SKM-1 treated with dmso at 0.1 percent for 144 hours (cell line): Measurements from ENCODE around the gene PRPF39.
"Not testable (repeated sequence)": the region's sequence is repeated elsewhere in the genome, so short reads cannot be mapped to it uniquely, and the experiment has no call there.

Experiments used
- DNase-seq: peaks from one replicate; lab custom pipeline; 2025; ENCODE audit not compliant: unreplicated experiment; lab: John Stamatoyannopoulos, UW

PRPF39 gene

DNA sequence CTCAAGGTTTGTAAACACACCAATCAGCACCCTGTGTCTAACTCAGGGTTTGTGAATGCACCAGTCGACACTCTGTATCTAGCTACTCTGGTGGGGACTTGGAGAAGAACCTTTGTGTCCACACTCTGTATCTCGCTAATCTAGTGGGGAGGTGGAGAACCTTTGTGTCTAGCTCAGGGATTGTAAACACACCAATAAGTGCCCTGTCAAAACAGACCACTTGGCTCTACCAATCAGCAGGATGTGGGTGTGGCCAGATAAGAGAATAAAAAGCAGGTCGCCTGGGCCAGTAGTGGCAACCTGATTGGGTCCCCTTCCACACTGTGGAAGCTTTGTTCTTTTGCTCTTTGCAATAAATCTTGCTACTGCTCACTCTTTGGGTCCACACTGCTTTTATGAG, 2.8 kb upstream of the PRPF39 start:
- DNase-seq, result not testable (repeated sequence)

DNA sequence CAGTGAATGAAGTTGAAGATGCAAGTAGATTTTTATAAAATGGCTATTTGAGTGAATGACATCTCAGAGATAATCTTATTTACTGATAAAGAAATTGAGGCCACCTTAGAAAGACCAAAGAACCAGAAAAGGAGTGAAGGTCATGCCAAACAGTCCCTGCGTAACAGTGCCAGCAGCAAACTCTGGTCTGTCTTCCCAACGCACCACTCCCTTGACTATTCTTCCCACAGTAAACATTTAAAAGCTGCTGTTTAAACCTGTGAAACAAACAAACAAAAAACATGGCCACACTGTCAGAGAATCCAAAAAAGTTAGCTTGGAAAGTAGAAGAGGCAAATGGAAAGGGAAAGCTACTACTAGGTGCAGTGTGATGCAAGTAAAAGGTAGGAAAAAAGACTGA, 1.5 kb upstream of the PRPF39 start:
- DNase-seq, result no peak

DNA sequence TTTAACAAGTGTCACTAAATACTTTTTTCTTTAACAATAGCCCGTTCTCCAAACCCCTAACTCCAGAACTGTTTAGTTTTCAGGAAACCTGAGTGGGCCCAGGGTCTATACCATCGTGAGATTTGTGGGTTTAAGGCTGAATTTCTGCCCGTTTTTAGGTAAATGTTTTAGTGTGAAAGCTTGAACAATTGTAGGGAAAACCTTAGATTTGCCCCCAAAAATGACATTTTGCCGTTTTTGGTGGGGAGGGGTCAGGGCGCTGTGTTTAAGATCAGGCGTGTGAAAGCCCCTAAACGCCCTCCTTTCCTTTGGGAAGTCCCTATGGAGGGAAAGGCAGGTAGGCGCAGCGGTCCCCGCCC, 320 bp upstream of the PRPF39 start:
- DNase-seq, result no peak

DNA sequence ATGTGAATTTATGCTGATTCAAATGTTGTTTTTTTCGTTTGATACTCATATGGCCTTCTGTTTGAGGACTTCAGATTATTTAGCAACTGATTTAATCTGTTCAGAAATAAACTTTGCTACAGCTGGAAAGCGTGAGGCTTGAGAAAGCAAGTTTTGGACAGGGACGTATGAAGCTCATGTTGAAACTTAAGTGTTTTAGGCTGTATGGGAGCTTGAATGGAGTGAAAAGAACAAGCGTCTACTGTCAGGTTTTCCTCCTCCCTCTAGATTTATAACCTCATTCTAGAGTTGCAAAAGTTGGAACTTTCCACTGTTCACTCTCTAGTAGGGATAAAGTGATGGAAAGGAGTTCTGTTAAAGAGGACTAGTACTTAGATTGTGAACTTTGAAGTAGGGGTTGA, 1.0 kb downstream of the PRPF39 start:
- no peak for DNase-seq

DNA sequence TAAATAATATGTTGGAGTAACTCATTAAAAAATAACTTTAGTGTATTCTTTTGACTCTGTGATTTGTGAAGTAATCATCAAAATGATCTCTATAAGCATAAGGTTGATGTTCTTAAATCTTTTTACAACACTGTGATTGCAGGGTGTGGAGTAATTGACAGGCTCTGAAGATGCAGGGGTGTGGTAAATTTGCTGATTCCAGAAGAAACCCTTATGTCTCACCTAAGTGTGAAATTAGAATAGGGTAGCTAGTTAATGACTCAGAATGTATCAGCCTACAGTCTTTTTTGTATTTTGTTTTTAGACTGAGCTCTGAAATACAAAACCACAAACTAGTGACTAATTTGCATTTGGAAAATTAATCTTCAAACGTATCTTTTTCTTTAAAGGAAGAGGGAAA, 5.9 kb downstream of the PRPF39 start:
- DNase-seq, result no peak

DNA sequence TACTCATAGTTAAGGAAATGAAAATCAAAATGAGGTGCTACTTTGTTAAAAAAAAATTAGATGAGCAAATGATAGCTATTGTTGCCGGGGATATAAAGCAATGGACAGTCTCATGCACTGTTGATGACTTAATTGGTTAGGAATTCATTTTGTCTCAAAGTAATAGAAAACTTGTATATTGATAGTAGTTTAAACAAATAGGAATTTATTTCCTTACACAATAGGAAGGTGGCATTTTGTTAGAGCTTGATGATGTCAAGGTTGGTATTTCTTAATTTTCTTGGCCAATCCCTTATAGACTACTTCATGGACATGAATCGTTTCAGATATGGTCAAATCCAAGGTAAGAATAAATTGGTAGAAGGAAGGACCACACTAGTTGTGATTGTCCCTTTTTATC, 7.8 kb downstream of the PRPF39 start:
- DNase-seq, result no peak

DNA sequence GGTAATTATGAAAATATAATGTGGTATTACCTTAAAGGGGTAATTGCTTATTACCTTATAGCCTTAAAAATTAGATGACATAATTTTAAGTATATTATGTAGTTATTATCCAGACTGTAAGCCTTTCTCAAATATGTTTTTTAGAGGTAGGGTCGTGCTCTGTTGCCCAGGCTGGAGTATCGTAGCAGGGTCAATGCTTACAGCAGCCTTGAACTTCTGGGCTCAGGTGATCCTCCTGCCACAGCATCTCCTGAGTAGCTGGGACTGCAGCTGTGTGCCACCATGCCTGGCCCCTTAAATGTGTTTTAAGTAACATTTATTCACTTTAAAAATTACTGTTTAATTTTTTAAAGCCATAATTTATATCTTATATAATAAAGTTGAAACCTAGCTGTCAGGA, 10.4 kb downstream of the PRPF39 start:
- no peak for DNase-seq

DNA sequence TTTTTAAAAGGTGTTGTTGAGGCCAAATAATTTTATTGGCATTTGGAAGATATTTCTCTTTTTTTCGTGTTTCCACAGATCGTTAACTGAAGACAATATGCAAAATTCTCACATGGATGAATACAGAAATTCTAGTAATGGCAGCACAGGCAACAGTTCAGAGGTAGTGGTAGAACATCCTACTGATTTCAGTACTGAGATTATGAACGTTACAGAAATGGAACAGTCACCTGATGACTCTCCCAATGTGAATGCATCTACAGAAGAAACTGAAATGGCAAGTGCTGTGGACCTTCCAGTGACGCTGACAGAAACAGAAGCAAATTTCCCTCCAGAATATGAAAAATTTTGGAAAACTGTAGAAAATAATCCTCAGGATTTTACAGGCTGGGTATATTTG, 11.2 kb downstream of the PRPF39 start:
- DNase-seq, result no peak

DNA sequence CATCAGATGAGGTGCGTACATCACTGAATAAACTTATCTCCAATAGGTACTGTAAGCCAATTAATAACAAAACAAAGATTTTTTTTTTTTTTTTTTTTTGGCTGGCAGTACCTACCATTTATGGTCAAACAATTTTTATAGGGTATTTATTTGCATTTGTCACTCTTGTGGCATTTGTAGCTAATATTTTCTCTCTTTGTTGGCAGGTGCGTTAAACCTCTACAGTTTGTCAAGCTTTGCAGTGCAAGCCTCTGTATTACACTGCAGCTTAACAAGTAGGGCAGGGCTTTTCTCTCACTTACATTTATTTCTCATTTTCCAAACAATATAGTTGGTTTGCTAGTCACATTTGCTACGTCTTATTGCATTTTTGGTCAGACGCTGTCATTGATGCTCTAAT, 12.3 kb downstream of the PRPF39 start:
- no peak for DNase-seq

DNA sequence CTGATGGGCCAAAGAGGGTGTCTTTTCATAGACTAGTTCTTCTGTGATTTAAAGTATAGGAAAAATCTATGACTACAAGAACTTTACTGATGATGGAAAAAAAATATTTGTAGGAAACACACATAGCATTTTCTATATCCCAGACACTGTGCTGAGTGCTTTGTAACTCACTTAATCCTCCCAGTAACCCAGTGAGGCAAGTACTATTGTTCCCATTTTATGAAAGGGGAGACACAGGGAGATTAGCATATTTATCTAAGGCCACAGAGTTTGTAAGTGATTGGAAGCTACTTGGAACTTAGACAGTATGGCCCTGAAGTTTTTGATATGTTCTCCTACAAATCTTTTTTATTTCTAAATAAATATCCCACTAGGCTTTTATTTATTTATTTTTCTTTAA, 19.9 kb downstream of the PRPF39 start:
- no peak for DNase-seq

DNA sequence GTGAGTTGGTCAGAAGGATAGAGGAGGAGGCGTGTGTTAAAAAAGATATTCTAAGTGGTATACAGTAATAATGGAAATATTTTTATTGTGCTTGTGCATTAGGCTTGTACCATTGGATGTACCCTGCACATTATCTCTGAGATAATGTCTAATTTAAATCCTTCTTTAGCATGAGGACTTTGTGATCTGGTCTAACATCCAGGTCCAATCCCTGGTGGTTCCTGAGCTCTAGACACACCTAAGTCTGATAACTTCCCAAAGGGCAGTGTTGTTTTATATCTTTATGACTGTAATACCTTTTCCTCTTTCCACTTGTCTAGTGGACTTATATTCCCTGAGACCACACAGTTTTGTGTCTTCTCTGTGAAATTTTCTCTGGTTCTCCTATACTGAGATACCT, 20.6 kb downstream of the PRPF39 start:
- DNase-seq, result no peak

DNA sequence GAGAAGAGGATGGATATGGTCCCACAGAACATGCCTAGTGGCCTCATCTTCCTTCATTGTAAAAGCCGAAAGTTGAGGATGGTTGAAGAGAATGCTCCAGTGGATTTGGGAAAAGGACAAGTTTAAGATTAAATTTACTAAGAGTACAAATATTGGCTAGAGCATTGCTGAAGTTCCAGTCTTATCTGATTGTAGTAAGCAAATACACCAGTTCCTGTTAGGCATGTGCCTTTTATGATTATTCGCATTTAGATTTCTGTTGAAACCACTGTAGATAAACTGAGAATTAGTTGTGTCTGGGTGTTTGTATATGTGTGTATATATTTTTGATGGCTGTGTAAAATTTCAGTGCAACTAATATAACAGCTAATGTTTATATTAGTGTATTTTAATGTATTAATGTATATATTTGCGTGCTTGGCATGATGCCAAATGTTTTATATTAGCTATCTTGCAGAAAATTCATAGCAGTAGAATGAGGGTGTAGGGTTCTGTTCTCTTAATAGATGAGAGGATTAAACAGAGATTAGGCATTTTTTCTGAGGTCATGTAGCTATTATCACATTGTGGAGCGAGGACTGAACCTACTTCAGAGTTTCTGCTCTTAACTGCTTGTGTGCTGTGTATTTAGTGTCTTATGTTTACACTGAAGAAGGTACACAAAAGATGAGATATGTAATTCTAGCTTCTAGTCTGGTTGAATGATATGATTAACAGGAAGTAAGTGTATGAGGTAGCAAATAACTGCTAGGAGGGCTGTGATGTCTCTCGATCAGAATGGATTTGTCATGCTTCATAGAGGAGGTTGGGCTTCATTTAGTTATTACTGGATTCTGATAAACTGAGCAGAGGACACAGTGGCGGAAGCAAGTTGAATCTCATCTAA, 29.2 kb downstream of the PRPF39 start:
- DNase-seq, result no peak

DNA sequence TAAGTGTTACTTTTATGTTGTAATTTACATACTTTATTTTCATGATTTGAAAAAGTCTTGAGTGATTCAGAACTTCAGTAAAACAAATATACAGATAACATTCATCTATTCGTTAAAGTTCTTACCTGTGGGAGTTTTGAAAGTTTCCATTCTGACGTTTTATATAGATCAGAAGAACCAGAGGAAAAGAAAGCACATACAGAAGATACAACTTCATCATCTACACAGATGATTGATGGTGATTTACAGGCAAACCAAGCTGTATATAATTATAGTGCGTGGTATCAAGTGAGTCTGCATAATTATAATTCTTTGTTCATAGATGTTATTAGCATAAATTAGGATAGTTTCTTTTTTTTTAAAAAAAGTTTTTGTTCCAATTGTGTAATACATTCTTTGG, 30.4 kb downstream of the PRPF39 start:
- DNase-seq, result no peak

DNA sequence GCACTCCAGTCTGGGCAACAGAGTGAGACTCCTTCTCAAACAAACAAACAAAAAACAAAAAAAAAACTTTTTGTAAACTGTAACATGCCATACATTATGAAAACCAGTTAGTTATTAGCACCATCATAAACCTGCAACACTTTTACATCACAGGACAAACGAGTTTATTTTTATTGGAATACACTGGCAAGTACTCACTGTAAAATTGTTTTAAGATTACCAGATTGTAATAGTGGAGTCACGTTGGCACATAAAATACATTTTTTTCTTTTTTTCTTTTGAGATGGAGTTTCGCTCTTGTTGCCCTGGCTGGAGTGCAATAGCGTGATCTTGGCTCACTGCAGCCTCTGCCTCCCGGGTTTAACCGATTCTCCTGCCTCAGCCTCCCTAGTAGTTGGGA, 34.7 kb downstream of the PRPF39 start:
- DNase-seq, result no peak

DNA sequence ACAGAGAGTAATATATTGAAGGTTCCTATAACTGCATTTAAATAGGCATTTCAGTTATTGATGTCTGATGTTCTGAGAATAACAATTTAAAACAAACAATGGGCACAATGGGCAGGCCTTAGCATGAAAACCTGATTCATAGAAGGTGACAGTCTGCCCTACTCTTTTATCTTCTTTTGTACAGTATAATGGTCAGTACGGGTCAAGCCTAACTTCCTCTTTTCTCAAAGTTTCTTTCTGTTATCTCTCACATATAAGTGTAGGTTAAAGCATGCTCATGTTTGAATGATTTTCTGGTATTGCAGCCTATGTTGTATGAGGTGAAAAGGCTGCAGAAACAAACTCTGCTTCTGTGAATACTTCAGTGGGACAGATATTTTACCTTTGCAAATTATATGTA, 36.2 kb downstream of the PRPF39 start:
- DNase-seq, result no peak

DNA sequence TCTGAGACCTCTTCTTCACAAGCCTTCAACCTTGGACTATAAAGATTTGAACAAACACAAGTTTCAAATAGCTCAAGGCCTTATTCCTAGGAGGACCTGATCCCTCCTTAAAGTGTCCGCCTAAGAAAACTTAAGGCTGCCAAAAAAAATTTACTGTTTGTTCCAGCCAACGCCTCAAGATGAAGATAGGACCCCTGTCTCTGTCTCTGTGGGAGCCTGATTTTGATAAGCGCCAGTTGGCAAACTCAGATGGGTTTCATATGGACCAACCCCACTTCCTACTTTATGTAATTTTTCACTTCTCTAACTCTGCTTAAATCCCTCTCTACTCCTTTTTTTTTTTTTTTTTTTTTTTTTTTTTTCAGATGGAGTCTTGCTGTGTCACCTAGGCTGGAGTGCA, 39.4 kb downstream of the PRPF39 start:
- DNase-seq, result no peak

DNA sequence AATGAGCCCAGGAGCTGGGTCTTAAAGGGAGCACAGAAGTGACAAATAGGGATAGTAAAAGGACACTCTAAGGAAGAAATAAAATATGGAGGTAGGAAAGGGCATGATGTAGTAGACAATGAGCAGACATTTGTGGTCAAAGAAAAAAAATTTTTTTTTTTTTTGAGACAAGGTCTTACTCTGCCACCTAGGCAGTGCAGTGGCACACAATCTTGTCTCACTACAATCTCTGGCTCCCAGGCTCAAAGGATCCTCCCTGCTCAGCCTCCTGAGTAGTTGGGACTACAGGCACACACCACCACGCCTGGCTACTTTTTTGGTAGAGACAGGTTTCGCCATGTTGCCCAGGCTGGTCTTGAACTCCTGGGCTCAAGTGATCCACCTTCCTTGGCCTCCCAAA, 41.8 kb downstream of the PRPF39 start:
- no peak for DNase-seq

DNA sequence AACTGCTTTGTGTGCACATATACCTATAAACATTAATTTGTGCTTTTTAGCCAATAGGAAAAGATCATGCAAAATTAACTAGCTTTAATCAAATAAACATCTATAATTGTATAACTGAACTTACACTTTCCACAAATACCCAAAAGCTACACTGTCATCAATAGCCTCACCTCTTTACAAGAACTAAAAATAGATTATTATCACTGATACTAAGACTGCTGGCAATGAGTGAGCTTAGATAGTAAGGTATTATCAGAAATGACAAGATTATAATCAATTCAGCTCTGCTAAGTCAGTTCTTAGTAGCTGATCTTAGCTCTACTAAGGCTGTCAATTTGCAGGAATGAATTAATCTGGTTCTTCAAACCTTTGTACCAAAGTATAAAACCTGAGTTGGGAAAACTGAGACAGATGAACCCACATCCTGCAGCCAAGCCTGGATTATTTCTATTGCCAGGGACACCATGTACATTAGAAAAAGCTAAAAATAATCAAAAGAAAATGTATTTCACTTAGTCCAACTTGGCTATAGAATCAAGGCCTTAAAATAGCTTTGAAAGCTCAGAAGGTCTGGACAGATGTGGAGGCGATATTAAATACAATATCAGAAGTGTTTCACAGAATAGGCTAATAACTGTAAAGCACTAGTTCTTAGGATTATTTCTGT, 45.2 kb downstream of the PRPF39 start:
- DNase-seq, result no peak

DNA sequence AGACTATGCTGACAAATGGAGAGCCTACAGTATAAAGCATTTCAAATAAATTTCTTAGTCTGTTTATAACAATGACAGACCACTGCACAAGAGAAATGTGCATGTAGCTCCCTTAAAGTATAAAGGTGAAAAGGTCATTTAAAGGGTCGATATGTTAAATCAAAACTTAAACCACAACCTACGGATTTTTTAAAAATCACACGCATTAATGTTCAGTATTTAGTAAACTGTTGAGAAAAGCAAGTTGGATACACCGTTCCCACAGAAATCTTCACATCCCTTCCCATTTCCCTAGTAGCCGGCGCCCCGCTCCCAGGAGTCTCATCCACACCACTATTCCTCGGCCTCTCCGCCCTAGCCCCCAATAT, 49.8 kb downstream of the PRPF39 start:
- no peak for DNase-seq

DNA sequence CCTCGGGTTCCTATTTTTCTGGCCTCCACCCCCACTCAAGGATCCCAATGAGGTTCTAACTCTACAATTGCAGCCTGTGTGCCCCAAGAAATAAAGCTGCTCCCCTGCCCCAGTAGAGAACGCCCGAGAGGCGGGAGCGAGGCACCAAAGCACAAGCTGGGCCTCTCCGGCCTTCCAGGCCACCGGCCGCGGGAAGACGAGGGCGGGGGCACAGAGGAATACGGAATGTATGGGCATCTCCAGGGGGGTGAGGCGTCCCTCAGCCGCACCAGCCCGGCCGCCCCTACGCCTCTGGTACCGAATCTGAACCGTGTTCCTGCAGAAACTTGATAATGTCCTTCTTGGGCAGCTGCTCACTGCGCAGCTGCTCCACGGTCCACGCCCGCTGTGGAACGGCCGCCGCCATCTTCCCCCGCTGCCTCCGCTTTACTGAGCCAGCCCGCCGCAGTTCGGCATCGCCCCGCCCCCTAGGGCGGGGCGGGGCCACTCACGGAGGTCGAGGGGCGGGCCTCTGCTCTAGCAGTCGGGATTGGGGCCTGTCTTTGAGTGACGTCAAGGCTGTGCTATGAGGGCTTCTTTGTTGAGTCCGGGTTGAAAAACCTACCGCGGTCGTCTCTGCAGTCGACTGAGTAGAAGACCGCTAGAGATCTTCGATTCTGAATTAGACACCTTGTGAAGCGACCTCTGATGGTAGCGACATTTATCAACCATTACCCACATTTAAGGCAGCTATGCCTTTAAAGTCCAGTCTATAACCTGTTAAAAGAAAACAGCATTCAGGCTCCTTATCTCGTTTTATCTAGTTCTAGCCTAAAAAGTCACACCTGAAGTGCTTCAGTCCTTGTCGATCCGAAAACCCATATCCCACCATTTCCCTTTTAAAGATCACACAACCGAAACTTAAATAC, 50.4 kb downstream of the PRPF39 start, which contains the start of gene FKBP3:
Gene FKBP3 (minus strand): TSS at position 431 of the 908 bp plus-strand sequence. CDS start 25 bp downstream, at position 406.
- peak; percentile 74 for DNase-seq

DNA sequence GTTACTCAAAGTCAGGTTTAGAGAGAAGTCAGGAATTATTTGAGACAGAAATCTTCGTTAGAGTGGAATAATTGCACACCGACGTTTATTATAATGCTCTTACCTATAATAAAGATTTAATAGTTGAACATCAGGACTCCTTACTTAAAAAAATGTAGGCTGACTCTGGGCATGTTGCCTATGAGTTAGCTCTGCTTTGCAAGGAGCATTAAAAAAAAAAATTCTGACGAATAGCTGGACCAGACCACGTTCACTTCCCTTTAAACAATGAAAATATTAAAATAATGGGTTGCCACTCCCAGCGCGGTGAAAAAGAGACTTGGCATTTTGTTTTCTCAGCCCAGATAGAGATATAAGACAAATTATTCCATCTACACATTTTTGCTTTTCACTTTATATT, 51.2 kb downstream of the PRPF39 start:
- DNase-seq, result no peak
